DMS53 treated with DMSO at 0.1 percent for 48 hours (cell line): ENCODE data around the gene MDFI.
A peak's percentile ranks its signal among the peaks of the same experiment; 100 is the strongest.

ENCODE experiments used
- DNase-seq: peaks from one replicate; lab custom pipeline; 2025; ENCODE audit not compliant: unreplicated experiment; lab: John Stamatoyannopoulos, UW

MDFI gene

GRCh38 chr6:41649596-41649995, 11.3 kb downstream of the MDFI start:
- DNase-seq: no peak

GRCh38 chr6:41650120-41650519, 11.9 kb downstream of the MDFI start:
- no peak for DNase-seq

- DNase-seq: no peak
Measured at GRCh38 chr6:41651246-41651961, 13.1 kb downstream of the MDFI start.

GRCh38 chr6:41651962-41652657, 13.8 kb downstream of the MDFI start:
- DNase-seq: no peak

- peak; percentile 85 for DNase-seq
Measured at GRCh38 chr6:41652866-41653652, 14.8 kb downstream of the MDFI start.

GRCh38 chr6:41653691-41654090, 15.4 kb downstream of the MDFI start:
- no peak for DNase-seq

GRCh38 chr6:41654151-41654697, 16.0 kb downstream of the MDFI start:
- DNase-seq: no peak

GRCh38 chr6:41654698-41655151, 16.5 kb downstream of the MDFI start:
- DNase-seq: no peak

- no peak for DNase-seq
Measured at GRCh38 chr6:41655176-41655575, 16.9 kb downstream of the MDFI start.

GRCh38 chr6:41655646-41656001, 17.4 kb downstream of the MDFI start:
- DNase-seq: no peak

GRCh38 chr6:41656002-41656691, 17.9 kb downstream of the MDFI start:
- no peak for DNase-seq

GRCh38 chr6:41657131-41658094, 19.1 kb downstream of the MDFI start:
- no peak for DNase-seq

GRCh38 chr6:41658636-41659035, 20.4 kb downstream of the MDFI start:
- no peak for DNase-seq

- DNase-seq: no peak
Measured at GRCh38 chr6:41659935-41660334, 21.7 kb downstream of the MDFI start.

GRCh38 chr6:41663568-41663967, 25.3 kb downstream of the MDFI start:
- DNase-seq: no peak

GRCh38 chr6:41664271-41664670, 26.0 kb downstream of the MDFI start:
- DNase-seq: no peak

- DNase-seq: no peak
Measured at GRCh38 chr6:41667195-41667594, 28.9 kb downstream of the MDFI start.

- no peak for DNase-seq
Measured at GRCh38 chr6:41668968-41669367, 30.7 kb downstream of the MDFI start.

GRCh38 chr6:41670703-41671360, 32.6 kb downstream of the MDFI start:
- DNase-seq: no peak
